Ishikawa (cell line): ENCODE results near the gene SRSF4.

Source experiments
- CEBPB ChIP-seq: IDR thresholded peaks from 2 replicates; pipeline ENCODE4 v1.6.1; 2012
- CREB1 ChIP-seq: IDR thresholded peaks from 2 replicates; pipeline ENCODE4 v1.6.1; 2012; ENCODE audit warnings: low read depth
- EP300 ChIP-seq: IDR thresholded peaks from 2 replicates; pipeline ENCODE4 v1.6.1; 2012; ENCODE audit warnings: borderline replicate concordance
- FOXM1 ChIP-seq: IDR thresholded peaks from 2 replicates; pipeline ENCODE4 v1.6.1; 2012; ENCODE audit warnings: low read depth, borderline replicate concordance
- NFIC ChIP-seq: IDR thresholded peaks from 2 replicates; pipeline ENCODE4 v1.6.1; 2012
- RAD21 ChIP-seq: IDR thresholded peaks from 2 replicates; pipeline ENCODE4 v1.6.1; 2012; ENCODE audit warnings: low read depth
- TAF1 ChIP-seq: IDR thresholded peaks from 2 replicates; pipeline ENCODE4 v1.6.1; 2012; ENCODE audit warnings: low read depth, mild to moderate bottlenecking
- TCF12 ChIP-seq: IDR thresholded peaks from 2 replicates; pipeline ENCODE4 v1.6.1; 2012; ENCODE audit warnings: low read depth
- YY1 ChIP-seq: IDR thresholded peaks from 2 replicates; pipeline ENCODE4 v1.6.1; 2012; ENCODE audit warnings: low read depth
- ZBTB7A ChIP-seq: IDR thresholded peaks from 2 replicates; pipeline ENCODE4 v1.6.1; 2012; ENCODE audit warnings: low read depth
- TF ChIP-seq, protein P1 (sequence below): IDR thresholded peaks from 2 replicates; pipeline ENCODE4 v1.6.1; 2012
- TF ChIP-seq, protein P2 (sequence below): IDR thresholded peaks from 2 replicates; pipeline ENCODE4 v1.6.1; 2012
- TF ChIP-seq, protein P3 (sequence below): IDR thresholded peaks from 2 replicates; pipeline ENCODE4 v1.6.1; 2012; ENCODE audit warnings: low read depth, mild to moderate bottlenecking

DNA sequence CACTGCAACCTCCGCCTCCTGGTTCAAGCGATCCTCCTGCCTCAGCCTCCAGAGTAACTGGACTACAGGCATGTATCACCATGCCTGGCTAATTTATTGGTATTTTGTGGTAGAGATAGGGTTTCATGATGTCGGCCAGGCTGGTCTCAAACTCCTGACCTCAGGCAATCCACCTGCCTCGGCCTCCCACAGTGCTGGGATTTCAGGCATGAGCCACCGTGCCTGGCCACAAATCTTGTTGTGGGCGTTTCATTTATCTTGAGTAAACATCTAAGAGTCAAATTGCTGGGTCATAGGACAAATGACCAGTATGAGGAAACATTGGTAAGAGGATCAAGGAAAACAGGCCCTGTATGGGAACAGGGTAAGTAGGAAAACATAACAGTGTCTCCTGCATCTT is 75.9 kb downstream of the SRSF4 start:
- TF ChIP-seq, protein P1, sequence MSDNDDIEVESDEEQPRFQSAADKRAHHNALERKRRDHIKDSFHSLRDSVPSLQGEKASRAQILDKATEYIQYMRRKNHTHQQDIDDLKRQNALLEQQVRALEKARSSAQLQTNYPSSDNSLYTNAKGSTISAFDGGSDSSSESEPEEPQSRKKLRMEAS = no peak
- TF ChIP-seq, protein P2, sequence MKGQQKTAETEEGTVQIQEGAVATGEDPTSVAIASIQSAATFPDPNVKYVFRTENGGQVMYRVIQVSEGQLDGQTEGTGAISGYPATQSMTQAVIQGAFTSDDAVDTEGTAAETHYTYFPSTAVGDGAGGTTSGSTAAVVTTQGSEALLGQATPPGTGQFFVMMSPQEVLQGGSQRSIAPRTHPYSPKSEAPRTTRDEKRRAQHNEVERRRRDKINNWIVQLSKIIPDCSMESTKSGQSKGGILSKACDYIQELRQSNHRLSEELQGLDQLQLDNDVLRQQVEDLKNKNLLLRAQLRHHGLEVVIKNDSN = no peak
- TF ChIP-seq RAD21 (no peak), NFIC (no peak), CREB1 (no peak), EP300 (no peak), TCF12 (no peak), FOXM1 (no peak), ZBTB7A (no peak), TAF1 (no peak), YY1 (no peak), CEBPB (no peak)
- TF ChIP-seq, protein P3, sequence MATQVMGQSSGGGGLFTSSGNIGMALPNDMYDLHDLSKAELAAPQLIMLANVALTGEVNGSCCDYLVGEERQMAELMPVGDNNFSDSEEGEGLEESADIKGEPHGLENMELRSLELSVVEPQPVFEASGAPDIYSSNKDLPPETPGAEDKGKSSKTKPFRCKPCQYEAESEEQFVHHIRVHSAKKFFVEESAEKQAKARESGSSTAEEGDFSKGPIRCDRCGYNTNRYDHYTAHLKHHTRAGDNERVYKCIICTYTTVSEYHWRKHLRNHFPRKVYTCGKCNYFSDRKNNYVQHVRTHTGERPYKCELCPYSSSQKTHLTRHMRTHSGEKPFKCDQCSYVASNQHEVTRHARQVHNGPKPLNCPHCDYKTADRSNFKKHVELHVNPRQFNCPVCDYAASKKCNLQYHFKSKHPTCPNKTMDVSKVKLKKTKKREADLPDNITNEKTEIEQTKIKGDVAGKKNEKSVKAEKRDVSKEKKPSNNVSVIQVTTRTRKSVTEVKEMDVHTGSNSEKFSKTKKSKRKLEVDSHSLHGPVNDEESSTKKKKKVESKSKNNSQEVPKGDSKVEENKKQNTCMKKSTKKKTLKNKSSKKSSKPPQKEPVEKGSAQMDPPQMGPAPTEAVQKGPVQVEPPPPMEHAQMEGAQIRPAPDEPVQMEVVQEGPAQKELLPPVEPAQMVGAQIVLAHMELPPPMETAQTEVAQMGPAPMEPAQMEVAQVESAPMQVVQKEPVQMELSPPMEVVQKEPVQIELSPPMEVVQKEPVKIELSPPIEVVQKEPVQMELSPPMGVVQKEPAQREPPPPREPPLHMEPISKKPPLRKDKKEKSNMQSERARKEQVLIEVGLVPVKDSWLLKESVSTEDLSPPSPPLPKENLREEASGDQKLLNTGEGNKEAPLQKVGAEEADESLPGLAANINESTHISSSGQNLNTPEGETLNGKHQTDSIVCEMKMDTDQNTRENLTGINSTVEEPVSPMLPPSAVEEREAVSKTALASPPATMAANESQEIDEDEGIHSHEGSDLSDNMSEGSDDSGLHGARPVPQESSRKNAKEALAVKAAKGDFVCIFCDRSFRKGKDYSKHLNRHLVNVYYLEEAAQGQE = no peak
